GM19372 (cell line): ENCODE results near the gene CYP20A1.

ENCODE experiments used
- ATAC-seq: cut with Tn5 transposase; IDR thresholded peaks from one replicate; pipeline ENCODE4 v1.9.1; 2021; ENCODE audit warnings: mild to moderate bottlenecking, low read depth, moderate library complexity; ENCODE audit not compliant: unreplicated experiment

The CYP20A1 gene

DNA sequence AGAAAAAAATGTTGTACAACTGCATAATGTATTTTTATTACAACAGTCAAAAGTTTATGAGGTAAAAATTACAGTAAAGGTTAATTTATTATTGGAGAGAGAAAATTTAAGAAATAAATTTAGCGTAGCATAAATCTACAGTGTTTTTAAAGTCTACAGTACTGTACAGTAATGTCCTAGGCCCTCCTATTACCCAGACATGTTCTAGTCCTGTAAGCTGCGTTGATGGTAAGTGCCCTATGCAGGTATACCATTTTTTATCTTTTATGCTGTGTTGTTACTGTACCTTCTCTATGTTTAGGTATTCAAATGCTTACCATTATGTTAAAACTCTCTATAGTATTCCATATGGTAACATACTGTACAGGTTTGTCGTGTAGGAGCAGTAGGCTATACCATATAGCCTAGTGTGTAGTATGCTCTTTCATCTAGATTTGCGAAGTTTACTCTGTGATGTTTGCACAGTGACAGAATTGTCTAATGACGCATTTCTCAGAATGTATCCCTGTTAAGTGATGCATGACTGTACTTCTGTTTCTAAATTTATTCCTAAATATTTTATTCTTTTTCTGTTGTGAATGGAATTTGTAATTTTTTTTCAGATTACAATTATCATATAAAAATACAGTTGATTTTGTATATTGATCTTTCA is 113.9 kb downstream of the CYP20A1 start:
- ATAC-seq = no peak

DNA sequence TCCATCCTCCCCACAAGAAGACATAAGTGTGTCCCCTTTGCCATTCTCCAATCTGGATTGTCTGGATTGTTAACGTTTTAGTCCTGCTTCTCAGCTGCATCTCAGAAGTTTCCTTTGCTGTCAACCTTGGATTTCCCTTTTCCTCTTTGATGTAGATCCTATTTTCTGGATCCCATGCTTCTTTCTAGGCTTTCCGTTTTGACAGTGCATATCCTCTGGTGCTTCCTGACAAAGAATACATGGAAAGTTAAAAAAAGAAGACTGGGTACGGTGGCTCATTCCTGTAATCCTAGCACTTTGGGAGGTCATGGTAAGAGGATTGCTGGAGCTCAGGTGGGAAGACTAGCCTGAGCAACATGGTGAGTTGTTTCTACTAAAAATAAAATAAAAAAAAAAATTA is 116.1 kb downstream of the CYP20A1 start:
- no peak for ATAC-seq
